ENCODE measurements around the gene GATA3.

DNA sequence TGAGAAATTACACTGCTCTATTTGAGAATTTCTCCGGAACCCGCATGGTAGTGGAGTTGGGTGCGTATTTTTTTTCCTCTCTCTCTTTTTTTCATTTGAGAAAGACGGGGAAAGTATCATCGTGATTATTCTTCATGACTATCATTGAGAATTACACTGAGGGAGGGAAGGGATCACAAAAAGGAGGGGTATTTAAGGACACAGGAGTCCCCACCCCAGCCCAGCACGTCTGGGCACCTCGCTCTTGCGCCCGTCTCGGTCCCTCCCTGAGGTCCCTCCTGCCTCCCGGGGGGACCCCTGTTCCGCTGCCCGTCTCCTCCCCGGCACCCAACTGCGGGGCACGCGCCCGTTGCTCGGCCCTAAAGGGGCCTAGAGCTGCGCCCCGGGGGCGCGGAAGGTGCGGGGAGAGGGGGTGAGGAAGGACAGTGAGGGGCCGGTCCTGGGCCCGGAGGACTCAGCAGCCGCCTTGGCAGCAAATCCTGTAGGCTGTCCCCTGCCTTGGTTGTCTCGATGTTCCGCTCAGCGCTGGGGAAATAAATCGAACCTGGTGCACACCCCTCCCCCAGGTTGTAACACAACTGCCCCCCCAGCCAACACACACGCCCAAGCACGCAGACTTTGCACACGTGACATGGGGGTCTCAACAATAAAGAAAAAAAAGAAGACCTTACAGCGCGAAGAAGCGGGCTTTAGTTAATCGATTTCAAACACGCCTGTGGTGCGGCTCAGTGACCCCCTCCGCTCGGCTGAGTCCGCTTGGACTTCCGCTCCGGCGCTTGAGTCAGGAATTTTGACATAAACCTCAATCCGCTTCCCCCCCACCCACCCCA is 18.6 kb upstream of the GATA3 start:
- no peak for TF ChIP-seq POLR2A (IDR thresholded peaks at IDR 0.05)
- no peak for TF ChIP-seq CTCF (IDR thresholded peaks at IDR 0.05)
- no peak for TF ChIP-seq EP300 (IDR thresholded peaks at IDR 0.05)
